Left forelimb (tissue), 1 donor: ENCODE measurements around the gene CNTRL.
"Not testable (repeated sequence)": the region's sequence is repeated elsewhere in the genome, so short reads cannot be mapped to it uniquely, and the experiment has no call there.

ENCODE experiments used
- DNase-seq: peaks from one replicate; pipeline ENCODE4 v3.0.0-alpha.2; 2018; ENCODE audit warnings: low spot score

Gene CNTRL

DNA sequence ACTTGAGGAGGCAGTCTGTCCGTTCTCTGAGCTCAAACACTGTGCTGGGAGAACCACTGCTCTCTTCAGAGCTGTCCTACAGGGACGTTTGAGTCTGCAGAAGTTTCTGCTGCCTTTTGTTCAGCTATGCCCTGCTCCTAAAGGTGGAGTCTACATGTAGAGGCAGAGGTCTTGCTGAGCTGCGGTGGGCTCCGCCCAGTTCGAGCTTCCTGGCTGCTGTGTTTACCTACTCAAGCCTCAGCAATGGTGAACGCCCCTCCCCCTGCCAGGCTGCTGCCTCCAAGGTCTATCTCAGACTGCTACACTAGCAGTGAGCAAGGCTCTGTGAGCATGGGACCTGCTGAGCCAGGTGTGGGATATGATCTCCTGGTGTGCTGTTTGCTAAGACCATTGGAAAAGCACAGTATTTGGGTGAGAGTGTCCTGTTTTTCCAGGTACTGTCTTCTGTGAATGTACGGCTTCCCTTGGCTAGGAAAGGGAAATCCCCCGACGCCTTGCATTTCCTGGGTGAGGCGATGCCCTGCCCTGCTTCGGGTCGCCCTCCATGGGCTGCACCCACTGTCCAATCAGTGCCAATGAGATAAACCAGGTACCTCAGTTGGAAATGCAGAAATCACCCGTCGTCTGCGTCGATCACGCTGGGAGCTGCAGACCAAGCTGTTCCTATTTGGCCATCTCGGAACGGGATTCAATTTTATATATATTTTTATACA lies 58.5 kb downstream of the CNTRL start:
- no peak for DNase-seq

DNA sequence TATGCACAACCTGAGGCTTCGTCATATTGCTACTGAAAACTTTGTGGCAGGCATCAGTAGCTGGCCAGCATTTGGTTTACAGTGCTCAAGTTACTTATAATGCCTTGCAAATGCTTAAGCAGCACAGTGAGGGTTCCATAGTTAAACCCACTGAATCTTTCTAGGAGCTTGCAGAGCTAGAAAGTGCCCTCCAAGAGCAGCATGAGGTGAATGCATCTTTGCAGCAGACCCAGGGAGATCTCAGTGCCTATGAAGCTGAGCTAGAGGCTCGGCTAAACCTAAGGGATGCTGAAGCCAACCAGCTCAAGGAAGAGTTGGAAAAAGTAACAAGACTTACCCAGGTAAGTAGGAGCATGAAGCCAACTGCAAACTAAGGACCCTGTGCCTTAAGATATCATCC lies 60.9 kb downstream of the CNTRL start:
- DNase-seq = no peak

GRCh38 chr9:121138561-121138960 lies 63.8 kb downstream of the CNTRL start:
- DNase-seq = no peak

- no peak for DNase-seq
Measured at GRCh38 chr9:121138973-121139372, 64.2 kb downstream of the CNTRL start.

GRCh38 chr9:121140162-121140561 lies 65.4 kb downstream of the CNTRL start:
- no peak for DNase-seq

DNA sequence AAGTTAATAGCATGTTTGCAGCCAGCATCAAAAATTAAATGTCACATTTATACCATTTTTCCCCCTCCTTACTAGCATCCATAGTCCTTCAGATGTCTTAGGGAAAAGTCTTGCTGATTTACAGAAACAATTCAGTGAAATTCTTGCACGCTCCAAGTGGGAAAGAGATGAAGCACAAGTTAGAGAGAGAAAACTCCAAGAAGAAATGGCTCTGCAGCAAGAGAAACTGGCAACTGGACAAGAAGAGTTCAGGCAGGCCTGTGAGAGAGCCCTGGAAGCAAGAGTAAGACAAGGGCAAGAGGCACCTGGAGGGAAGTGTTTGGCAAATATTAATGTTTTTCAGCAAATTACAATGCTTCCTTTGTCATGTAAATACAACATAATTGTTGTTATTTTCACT lies 66.6 kb downstream of the CNTRL start:
- no peak for DNase-seq

DNA sequence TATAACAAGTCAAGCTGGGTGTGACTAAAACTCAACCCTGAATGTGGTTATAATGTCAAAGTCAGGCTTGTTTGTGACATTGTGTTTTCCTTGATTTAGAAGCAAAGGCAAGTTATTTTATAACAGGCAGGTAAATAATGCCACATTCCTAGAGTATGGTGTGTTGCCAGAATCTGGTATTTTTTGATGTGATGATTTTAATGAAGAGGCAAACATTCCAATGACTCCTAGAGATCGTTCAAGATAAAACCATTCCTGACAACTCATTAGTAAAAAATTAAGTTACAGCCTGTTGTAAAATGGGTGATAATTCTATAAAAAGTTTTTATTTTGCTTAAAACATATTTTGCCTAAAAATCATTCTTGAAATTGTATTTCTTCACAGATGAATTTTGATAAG lies 67.0 kb downstream of the CNTRL start:
- DNase-seq = no peak

GRCh38 chr9:121143771-121144170 lies 69.0 kb downstream of the CNTRL start:
- no peak for DNase-seq

- no peak for DNase-seq
Measured at GRCh38 chr9:121144482-121144881, 69.7 kb downstream of the CNTRL start.

- no peak for DNase-seq
Measured at GRCh38 chr9:121150188-121150587, 75.4 kb downstream of the CNTRL start.

- DNase-seq = no peak
Measured at GRCh38 chr9:121153642-121154041, 78.9 kb downstream of the CNTRL start.

DNA sequence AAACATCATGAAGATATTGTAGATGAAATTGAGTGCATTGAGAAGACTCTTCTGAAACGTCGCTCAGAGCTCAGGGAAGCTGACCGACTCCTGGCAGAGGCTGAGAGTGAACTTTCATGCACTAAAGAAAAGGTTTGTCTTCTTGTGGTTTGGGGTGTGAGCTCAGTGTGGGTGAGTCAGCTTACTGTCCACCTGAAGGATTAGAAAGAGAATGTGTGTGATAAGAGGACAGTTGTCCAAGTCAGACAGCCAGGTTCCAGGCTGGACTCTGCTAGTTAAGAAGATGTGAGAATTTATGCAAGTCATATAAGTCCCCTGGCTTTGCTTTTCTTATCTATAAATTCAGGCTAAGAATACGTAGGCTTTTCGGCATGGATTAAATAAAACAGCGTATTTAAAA lies 80.0 kb downstream of the CNTRL start:
- no peak for DNase-seq

DNA sequence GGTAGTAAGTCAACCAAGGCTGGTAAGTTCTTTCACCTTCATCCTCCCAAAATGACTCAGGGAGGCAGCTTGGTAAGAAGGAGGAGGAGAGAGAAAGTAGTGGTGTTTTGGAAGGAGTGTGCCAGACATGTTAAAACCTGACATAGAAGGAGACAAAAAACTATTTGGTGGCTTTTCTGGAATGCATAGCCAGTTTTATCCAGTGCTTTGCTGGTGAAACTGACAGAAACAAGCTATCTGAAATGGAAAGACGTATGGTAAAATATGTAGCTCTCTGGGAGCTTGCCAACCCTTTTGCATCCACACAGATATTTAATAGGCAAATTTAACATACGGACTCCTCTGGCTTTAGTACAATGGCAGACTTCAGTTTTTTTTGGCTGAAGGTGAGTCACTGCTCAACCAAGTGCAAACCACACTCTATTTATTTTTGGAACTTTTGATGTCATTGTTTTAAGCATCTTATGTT lies 81.5 kb downstream of the CNTRL start:
- no peak for DNase-seq

GRCh38 chr9:121157939-121158338 lies 83.2 kb downstream of the CNTRL start:
- no peak for DNase-seq

- DNase-seq = no peak
Measured at GRCh38 chr9:121160025-121160424, 85.3 kb downstream of the CNTRL start.

DNA sequence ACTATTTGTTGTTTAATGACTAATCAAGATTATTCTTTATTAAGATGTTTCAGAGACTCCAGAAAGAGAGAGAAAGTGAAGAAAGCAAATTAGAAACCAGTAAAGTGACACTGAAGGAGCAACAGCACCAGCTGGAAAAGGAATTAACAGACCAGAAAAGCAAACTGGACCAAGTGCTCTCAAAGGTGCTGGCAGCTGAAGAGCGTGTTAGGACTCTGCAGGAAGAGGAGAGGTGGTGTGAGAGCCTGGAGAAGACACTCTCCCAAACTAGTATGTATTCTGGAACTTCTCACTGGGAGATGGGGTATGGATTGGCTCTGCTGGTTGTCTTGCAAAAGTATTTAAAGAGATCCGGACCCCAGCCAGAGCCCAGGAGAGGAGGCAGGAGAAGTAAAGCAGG lies 93.3 kb downstream of the CNTRL start:
- DNase-seq = no peak

DNA sequence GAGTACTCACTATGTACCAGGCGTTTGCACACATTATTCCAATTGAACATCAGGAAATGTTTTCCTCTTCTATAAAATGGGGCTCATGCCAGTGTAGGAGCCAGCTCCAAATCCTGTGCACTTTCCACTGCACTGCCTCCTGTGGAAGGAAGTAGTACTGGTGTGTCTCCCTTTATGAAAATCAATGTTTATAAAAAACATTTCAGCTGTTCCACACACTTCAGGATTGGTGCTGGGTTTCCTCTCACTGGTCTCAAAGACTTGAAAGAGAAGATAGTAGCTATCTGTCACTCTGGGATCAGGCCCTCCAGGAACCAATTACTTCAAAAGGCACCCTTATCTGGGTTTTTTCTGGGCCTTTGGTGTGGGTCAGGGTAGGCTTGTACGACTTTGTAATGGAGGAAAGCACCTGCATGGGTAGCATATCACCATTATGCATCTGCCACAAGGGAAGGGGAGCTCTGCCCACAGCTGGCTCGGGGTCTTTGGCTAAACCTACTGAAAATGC lies 94.4 kb downstream of the CNTRL start:
- DNase-seq = no peak

GRCh38 chr9:121171236-121171635 lies 96.5 kb downstream of the CNTRL start:
- no peak for DNase-seq

DNA sequence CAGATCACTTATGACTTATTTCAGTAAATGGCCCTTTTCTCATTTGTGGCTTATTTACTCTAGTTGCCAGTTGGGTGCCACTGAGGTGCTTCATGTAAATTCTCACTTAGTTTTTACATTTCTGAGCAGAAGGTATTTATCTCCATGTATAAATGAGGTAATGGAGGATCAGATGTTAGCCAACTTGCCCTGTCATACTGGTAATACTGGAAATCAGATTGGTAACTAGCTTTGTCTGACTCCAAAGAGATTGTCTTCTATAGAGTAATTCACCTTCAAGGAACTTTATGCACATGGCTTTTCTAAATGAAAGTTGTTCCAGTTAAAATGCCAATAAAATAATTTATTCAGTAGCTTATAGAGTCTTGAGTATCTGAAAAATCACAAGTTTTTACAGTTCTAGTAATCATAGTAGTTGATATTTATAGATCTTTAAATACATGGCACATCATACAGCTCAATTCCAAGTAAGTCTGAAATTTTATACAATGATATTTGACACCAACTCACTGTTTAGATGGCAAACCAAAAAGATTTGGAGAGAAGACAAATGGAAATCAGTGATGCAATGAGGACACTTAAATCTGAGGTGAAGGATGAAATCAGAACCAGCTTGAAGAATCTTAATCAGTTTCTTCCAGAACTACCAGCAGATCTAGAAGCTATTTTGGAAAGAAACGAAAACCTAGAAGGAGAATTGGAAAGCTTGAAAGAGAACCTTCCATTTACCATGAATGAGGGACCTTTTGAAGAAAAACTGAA lies 98.2 kb downstream of the CNTRL start:
- no peak for DNase-seq

DNA sequence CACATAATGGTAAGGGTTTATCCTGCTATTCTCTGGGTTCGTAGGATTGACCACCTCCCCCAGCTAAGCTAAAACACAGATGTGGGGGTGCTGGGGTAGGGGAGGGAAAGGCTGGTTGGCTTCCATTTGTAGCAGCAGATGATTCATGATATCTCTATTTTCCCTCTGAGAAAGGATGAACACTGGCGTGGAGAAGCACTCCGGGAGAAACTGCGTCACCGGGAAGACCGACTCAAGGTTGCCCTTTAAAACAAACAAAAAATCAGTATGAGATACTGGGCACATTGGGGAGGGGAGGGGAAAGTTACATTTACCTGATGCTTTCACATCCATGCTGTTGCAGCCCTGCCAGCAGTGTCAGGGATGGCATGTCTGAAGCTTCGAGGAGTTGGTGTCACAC lies 98.7 kb downstream of the CNTRL start:
- no peak for DNase-seq

GRCh38 chr9:121178676-121179372 lies 104.1 kb downstream of the CNTRL start:
- DNase-seq = no peak

DNA sequence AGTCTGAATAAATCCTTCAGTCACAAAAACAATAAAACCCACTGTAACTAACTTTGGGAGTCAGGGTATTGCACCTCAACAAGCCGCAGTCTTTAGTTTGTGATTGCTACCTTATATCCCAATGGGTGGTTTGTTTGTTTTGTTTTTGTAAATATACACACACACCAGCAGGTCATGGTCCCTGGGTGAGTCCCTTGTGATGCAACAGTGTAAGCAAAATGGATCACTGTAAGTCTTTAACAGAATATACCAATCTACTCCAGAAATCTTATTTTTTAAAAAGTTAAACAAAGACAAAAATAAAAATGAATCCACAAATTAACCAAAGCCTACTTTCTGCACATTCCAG lies 104.6 kb downstream of the CNTRL start:
- not testable (repeated sequence) for DNase-seq
